ENCODE data around the gene SCNM1. TPM values are rescaled to one million over a fixed set of nuclear protein-coding genes. Genes with fewer than 3 reads are reported as not detected.
A peak's percentile ranks its signal among the peaks of the same experiment; 100 is the strongest.

SCNM1 gene
- polyA plus RNA-seq, 1 donor from 2014 or later: 106 TPM

- Histone ChIP-seq H3K27me3 (ENCODE audit: insufficient read depth, low read depth, low read length) (peaks cover 5% of the 10 kb centered on the region), H3K9me2 (ENCODE audit: insufficient read depth, low read length) (no peaks in the 10 kb centered on the region), H4K20me1 (ENCODE audit: insufficient read depth) (no peaks in the 10 kb centered on the region), H2AFZ (ENCODE audit: low read depth, low read length) (no peak overlapping the region), H3K79me2 (replicated peaks; ENCODE audit: insufficient read depth, low read length) (peaks cover 25% of the 10 kb centered on the region), H3K36me3 (ENCODE audit: insufficient read depth, low read length) (no peaks in the 10 kb centered on the region), H3K9ac (ENCODE audit: low read length) (no peak overlapping the region), H3K4me2 (ENCODE audit: low read length) (no peak overlapping the region), H3K9me3 (ENCODE audit: low read length) (no peaks in the 10 kb centered on the region), H3K4me3 (ENCODE audit: low read length) (no peak overlapping the region), H3F3A (ENCODE audit: insufficient read depth, low read length, poor library complexity, severe bottlenecking) (no peaks in the 10 kb centered on the region), H3K27ac (ENCODE audit: low read length) (no peak overlapping the region)
- no peak for TF ChIP-seq MXI1 (conservative IDR thresholded peaks at IDR 0.05; ENCODE audit: poor library complexity, severe bottlenecking)
- no peak for TF ChIP-seq REST (IDR thresholded peaks at IDR 0.05; ENCODE audit: borderline replicate concordance)
- TF ChIP-seq POLR2AphosphoS5 (IDR thresholded peaks at IDR 0.05): no peak
- TF ChIP-seq SMC3 (conservative IDR thresholded peaks at IDR 0.05; ENCODE audit: poor library complexity): peak; percentile 51
- no peak for TF ChIP-seq TAF1 (IDR thresholded peaks at IDR 0.05; ENCODE audit: low read depth)
- TF ChIP-seq CTCF (IDR thresholded peaks at IDR 0.05; ENCODE audit: poor library complexity, severe bottlenecking): peak; percentile 59
- peak; percentile 44 for TF ChIP-seq RAD21 (conservative IDR thresholded peaks at IDR 0.05)
- no peak for TF ChIP-seq EZH2 (IDR thresholded peaks at IDR 0.05; ENCODE audit: borderline replicate concordance, insufficient read depth, low read length, poor library complexity, severe bottlenecking)
- no peak for TF ChIP-seq EP300 (conservative IDR thresholded peaks at IDR 0.05; ENCODE audit: poor library complexity, severe bottlenecking)
Measured at GRCh38 chr1:151196292-151196800, 30.4 kb downstream of the SCNM1 start.

- no peaks in the 10 kb centered on the region for H3K9me2 ChIP-seq (ENCODE audit: insufficient read depth, low read length)
- peak overlapping the region; percentile 97 for H3K4me3 ChIP-seq (ENCODE audit: low read length)
- peak overlapping the region; percentile 52 for H3K27ac ChIP-seq (ENCODE audit: low read length)
- H3K36me3 ChIP-seq (ENCODE audit: insufficient read depth, low read length): no peaks in the 10 kb centered on the region
- no peaks in the 10 kb centered on the region for H3F3A ChIP-seq (ENCODE audit: insufficient read depth, low read length, poor library complexity, severe bottlenecking)
- H3K9ac ChIP-seq (ENCODE audit: low read length): peak overlapping the region; percentile 94
- H4K20me1 ChIP-seq (ENCODE audit: insufficient read depth): no peaks in the 10 kb centered on the region
- no peaks in the 10 kb centered on the region for H3K9me3 ChIP-seq (ENCODE audit: low read length)
- peak overlapping the region; percentile 72 for H2AFZ ChIP-seq (ENCODE audit: low read depth, low read length)
- TF ChIP-seq RAD21 (conservative IDR thresholded peaks at IDR 0.05): no peak
- TF ChIP-seq MXI1 (conservative IDR thresholded peaks at IDR 0.05; ENCODE audit: poor library complexity, severe bottlenecking): no peak
- no peak for TF ChIP-seq EP300 (conservative IDR thresholded peaks at IDR 0.05; ENCODE audit: poor library complexity, severe bottlenecking)
- no peak for TF ChIP-seq REST (IDR thresholded peaks at IDR 0.05; ENCODE audit: borderline replicate concordance)
- no peak for TF ChIP-seq POLR2AphosphoS5 (IDR thresholded peaks at IDR 0.05)
- TF ChIP-seq SMC3 (conservative IDR thresholded peaks at IDR 0.05; ENCODE audit: poor library complexity): no peak
- no peak for TF ChIP-seq EZH2 (IDR thresholded peaks at IDR 0.05; ENCODE audit: borderline replicate concordance, insufficient read depth, low read length, poor library complexity, severe bottlenecking)
- no peak for TF ChIP-seq TAF1 (IDR thresholded peaks at IDR 0.05; ENCODE audit: low read depth)
- no peak for TF ChIP-seq CTCF (IDR thresholded peaks at IDR 0.05; ENCODE audit: poor library complexity, severe bottlenecking)
- peaks cover 40% of the 10 kb centered on the region for H3K79me2 ChIP-seq (replicated peaks; ENCODE audit: insufficient read depth, low read length)
- H3K27me3 ChIP-seq (ENCODE audit: insufficient read depth, low read depth, low read length): peaks cover 5% of the 10 kb centered on the region
- H3K4me2 ChIP-seq (ENCODE audit: low read length): peak overlapping the region; percentile 50
Measured at GRCh38 chr1:151197863-151198253, 31.9 kb downstream of the SCNM1 start.

Measured in neural cell (in vitro differentiated cells).